ENCODE results near the gene ADGRF3. TPM values are rescaled to one million over a fixed set of nuclear protein-coding genes. Genes with fewer than 3 reads are reported as not detected.
"Not testable (repeated sequence)": the region's sequence is repeated elsewhere in the genome, so short reads cannot be mapped to it uniquely, and the experiment has no call there.

Gene ADGRF3
- total RNA-seq, 1 experiment from 2014 or later: 0.39 TPM

- TF ChIP-seq, protein P1, sequence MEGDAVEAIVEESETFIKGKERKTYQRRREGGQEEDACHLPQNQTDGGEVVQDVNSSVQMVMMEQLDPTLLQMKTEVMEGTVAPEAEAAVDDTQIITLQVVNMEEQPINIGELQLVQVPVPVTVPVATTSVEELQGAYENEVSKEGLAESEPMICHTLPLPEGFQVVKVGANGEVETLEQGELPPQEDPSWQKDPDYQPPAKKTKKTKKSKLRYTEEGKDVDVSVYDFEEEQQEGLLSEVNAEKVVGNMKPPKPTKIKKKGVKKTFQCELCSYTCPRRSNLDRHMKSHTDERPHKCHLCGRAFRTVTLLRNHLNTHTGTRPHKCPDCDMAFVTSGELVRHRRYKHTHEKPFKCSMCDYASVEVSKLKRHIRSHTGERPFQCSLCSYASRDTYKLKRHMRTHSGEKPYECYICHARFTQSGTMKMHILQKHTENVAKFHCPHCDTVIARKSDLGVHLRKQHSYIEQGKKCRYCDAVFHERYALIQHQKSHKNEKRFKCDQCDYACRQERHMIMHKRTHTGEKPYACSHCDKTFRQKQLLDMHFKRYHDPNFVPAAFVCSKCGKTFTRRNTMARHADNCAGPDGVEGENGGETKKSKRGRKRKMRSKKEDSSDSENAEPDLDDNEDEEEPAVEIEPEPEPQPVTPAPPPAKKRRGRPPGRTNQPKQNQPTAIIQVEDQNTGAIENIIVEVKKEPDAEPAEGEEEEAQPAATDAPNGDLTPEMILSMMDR (conservative IDR thresholded peaks at IDR 0.05; ENCODE audit: low read depth, low read length): no peak
- no peak for TF ChIP-seq EZH2 (IDR thresholded peaks at IDR 0.05; ENCODE audit: borderline replicate concordance, low read depth, low read length, poor library complexity, severe bottlenecking)
- intact Hi-C loops (cut with micrococcal nuclease; ENCODE audit: unreplicated experiment): no loop called here
Observed at GRCh38 chr2:26305540-26305939, 41.0 kb downstream of the ADGRF3 start.

DNA sequence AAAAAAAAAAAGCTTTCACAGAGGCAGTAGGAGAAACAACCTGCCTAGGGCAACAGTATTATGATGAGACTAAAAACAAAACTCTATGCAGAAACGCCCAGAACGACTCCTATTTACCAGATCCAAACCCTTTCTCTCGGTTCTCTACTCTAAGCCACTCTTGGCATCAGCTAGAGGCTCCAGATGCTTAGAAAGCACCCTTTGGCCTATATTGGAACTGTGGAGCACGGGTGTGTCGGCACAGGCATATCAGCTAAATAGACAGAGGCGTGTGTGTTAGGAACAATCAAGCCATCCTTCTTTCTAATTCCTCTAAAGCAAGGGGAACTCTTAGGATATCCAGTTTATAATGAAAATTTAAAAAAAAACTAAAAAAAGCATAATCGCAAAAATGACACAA is 41.5 kb downstream of the ADGRF3 start:
- H3K27ac ChIP-seq (ENCODE audit: low read depth, low read length, poor library complexity, severe bottlenecking); CTCF ChIA-PET; H3K27me3 ChIP-seq (replicated peaks; ENCODE audit: insufficient read depth, low read depth, low read length, poor library complexity); BruUV-seq (replicated peaks); POLR2A ChIA-PET (ENCODE audit: low non-redundant PET); H3K9me3 ChIP-seq (ENCODE audit: low read depth, low read length, poor library complexity, severe bottlenecking); H3K4me1 ChIP-seq (ENCODE audit: insufficient read depth, low read length, poor library complexity, severe bottlenecking); H3K36me3 ChIP-seq (ENCODE audit: insufficient read depth, low read length, poor library complexity, severe bottlenecking); DNase-seq (ENCODE audit: low spot score); H3K4me3 ChIP-seq (ENCODE audit: low read depth, low read length, poor library complexity, severe bottlenecking); intact Hi-C loops (cut with micrococcal nuclease; ENCODE audit: unreplicated experiment): not testable (repeated sequence)

More at GRCh38 chr2:26305540-26305939, 41.0 kb downstream of the ADGRF3 start:
- no peaks in the 10 kb centered on the region for H3K27me3 ChIP-seq (replicated peaks; ENCODE audit: insufficient read depth, low read depth, low read length, poor library complexity)
- no peaks in the 10 kb centered on the region for H3K36me3 ChIP-seq (ENCODE audit: insufficient read depth, low read length, poor library complexity, severe bottlenecking)
- no peaks in the 10 kb centered on the region for H3K4me1 ChIP-seq (ENCODE audit: insufficient read depth, low read length, poor library complexity, severe bottlenecking)
- H3K9me3 ChIP-seq (ENCODE audit: low read depth, low read length, poor library complexity, severe bottlenecking): no peaks in the 10 kb centered on the region
- no peak for DNase-seq (ENCODE audit: low spot score)
- no TSS peak for BruUV-seq (replicated peaks)
- POLR2A ChIA-PET (ENCODE audit: low non-redundant PET): interaction anchor here (0.6 kb wide), 1 partner anchor 48 kb away, joined by 8 read pairs; no protein-coding TSS in a partner anchor
- CTCF ChIA-PET: no interaction called here
- H3K27ac ChIP-seq (ENCODE audit: low read depth, low read length, poor library complexity, severe bottlenecking): no peak overlapping the region
- H3K4me3 ChIP-seq (ENCODE audit: low read depth, low read length, poor library complexity, severe bottlenecking): no peak overlapping the region

DNA sequence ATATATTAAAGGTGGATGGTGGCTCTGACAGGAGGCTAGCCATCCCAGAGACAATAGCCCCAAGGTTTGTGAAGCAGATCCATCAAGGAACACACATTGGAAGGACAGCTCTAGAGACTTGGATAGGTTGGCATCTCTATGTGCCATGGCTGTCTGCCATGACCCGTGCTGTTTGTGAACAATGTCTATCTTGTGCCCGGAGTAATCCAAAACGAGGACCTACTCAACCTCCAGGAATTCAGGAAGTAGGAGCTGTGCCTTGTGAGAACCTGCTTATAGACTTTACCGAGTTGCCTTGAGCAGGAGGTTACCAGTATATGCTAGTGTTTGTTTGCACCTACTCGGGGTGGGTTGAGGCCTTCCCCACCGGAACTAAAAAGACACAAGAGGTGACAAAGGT is 43.7 kb downstream of the ADGRF3 start:
- BruUV-seq (replicated peaks): no TSS peak
- H3K9me3 ChIP-seq (ENCODE audit: low read depth, low read length, poor library complexity, severe bottlenecking): no peaks in the 10 kb centered on the region
- H3K27me3 ChIP-seq (replicated peaks; ENCODE audit: insufficient read depth, low read depth, low read length, poor library complexity): no peaks in the 10 kb centered on the region
- CTCF ChIA-PET: no interaction called here
- H3K27ac ChIP-seq (ENCODE audit: low read depth, low read length, poor library complexity, severe bottlenecking): no peak overlapping the region
- intact Hi-C loops (cut with micrococcal nuclease; ENCODE audit: unreplicated experiment): no loop called here
- H3K4me3 ChIP-seq (ENCODE audit: low read depth, low read length, poor library complexity, severe bottlenecking): no peak overlapping the region
- H3K36me3 ChIP-seq (ENCODE audit: insufficient read depth, low read length, poor library complexity, severe bottlenecking): no peaks in the 10 kb centered on the region
- peaks cover 9% of the 10 kb centered on the region for H3K4me1 ChIP-seq (ENCODE audit: insufficient read depth, low read length, poor library complexity, severe bottlenecking)
- DNase-seq (ENCODE audit: low spot score): no peak
- TF ChIP-seq, protein P1 (conservative IDR thresholded peaks at IDR 0.05; ENCODE audit: low read depth, low read length): no peak
- TF ChIP-seq EZH2 (IDR thresholded peaks at IDR 0.05; ENCODE audit: borderline replicate concordance, low read depth, low read length, poor library complexity, severe bottlenecking): no peak
- POLR2A ChIA-PET (ENCODE audit: low non-redundant PET): no interaction called here

DNA sequence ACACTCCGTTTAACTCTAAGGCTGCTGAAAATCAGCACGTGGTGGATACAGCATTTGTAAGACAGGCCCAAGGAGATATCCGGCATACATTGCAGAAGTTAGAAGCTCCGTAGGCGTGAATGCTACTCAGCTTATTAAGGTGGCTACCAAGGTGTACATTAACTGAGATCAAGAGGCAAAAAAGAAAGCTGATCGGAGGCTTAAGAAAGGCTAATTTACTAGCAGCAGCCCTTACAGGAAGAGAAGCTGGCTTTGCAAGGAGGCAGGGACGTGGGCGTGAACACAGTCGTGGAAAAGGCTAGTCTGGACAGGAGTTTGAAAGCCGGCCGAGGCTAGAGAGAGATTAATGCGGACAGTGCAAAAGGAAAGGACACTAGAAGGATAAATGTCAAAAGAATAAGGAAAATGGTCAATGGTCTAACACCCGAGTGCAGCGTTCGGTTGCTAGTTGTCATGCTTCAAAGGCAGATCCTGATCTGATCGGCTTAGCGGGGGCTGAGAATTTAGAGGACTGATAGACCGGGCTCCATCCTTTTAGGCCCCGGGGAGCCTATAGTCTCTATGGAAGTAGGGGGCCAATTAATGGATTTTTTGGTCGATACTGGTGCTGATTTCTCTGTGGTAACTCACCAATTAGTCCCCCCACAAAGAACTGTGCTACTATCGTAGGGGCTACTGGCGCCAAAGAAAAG is 46.2 kb downstream of the ADGRF3 start:
- H3K27me3 ChIP-seq (replicated peaks; ENCODE audit: insufficient read depth, low read depth, low read length, poor library complexity): no peaks in the 10 kb centered on the region
- no peaks in the 10 kb centered on the region for H3K36me3 ChIP-seq (ENCODE audit: insufficient read depth, low read length, poor library complexity, severe bottlenecking)
- ChIA-PET POLR2A (ENCODE audit: low non-redundant PET) (no interaction called here), CTCF (no interaction called here)
- no peak overlapping the region for H3K27ac ChIP-seq (ENCODE audit: low read depth, low read length, poor library complexity, severe bottlenecking)
- intact Hi-C loops (cut with micrococcal nuclease; ENCODE audit: unreplicated experiment): no loop called here
- peaks cover 9% of the 10 kb centered on the region for H3K4me1 ChIP-seq (ENCODE audit: insufficient read depth, low read length, poor library complexity, severe bottlenecking)
- no peak for DNase-seq (ENCODE audit: low spot score)
- no peak for TF ChIP-seq EZH2 (IDR thresholded peaks at IDR 0.05; ENCODE audit: borderline replicate concordance, low read depth, low read length, poor library complexity, severe bottlenecking)
- TF ChIP-seq, protein P1 (conservative IDR thresholded peaks at IDR 0.05; ENCODE audit: low read depth, low read length): no peak
- no peaks in the 10 kb centered on the region for H3K9me3 ChIP-seq (ENCODE audit: low read depth, low read length, poor library complexity, severe bottlenecking)
- BruUV-seq (replicated peaks): no TSS peak
- H3K4me3 ChIP-seq (ENCODE audit: low read depth, low read length, poor library complexity, severe bottlenecking): no peak overlapping the region
